ENCODE data around the gene ADCK1. TPM values are rescaled to one million over a fixed set of nuclear protein-coding genes. Genes with fewer than 3 reads are reported as not detected.
A peak's percentile ranks its signal among the peaks of the same experiment; 100 is the strongest.
"Not testable (repeated sequence)": the region's sequence is repeated elsewhere in the genome, so short reads cannot be mapped to it uniquely, and the experiment has no call there.

ADCK1 gene
- total RNA-seq, 1 donor from 2014 or later = 7.2 TPM

- intact Hi-C loops (cut with DNase I) = no loop called here
- DNase-seq (ENCODE audit: low spot score) = no peak
Measured at GRCh38 chr14:77920312-77920711, 120.4 kb downstream of the ADCK1 start.

DNA sequence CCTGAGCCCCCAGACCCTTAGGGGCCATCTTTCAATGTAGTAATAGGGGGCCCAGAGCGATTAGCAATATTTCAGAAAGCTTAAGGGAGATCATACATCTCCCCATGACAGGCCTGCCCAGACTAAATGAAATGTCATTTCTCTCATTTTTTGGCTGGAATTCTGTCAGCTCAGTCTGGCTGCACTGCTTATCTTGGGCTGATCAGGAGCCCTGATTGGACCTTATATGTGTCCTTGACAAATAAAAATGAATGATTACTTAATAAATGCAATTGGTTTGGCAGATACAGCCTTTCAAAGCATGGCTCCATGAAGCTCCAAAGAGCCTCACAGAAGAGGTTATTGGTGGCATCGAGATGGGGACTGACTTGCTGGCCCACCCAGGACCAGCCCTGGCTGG is 121.9 kb downstream of the ADCK1 start:
- intact Hi-C loops (cut with DNase I) = no loop called here
- DNase-seq (ENCODE audit: low spot score) = no peak

- no peak for DNase-seq (ENCODE audit: low spot score)
- intact Hi-C loops (cut with DNase I) = no loop called here
Measured at GRCh38 chr14:77923131-77923936, 123.4 kb downstream of the ADCK1 start.

DNA sequence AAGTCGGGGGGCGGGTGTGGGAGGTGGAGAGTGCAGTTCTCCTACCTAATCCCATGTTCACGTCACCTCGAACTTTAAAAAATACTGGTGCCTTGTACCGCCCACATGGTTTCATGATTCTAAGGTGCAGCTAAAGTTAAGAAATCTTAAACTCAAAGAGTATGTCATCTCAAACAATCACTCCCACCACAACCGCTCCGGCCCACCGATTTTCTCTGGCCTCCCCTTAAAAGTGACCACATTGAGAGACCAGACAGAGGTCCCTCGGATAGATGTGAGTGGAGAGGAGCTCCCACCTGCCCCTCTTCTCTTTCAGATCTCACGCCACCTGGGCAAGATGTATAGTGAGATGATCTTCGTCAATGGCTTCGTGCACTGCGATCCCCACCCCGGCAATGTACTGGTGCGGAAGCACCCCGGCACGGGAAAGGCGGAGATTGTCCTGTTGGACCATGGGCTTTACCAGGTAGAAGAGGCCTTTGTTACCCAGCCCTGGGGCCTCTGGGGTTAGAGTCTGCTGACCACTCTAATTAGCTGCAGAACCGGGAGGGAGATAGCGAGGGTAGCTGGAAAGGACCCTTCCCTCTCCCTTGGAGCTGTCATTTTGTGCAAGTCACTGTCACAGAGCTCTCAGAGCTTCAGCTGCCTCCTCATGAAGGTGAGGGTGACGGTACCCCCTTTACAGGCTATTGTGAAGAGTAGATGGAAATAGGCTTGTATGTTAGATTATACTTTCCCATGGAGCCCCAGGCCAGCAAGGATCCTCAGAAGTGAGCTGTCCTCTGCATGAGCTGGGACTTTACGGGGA is 124.4 kb downstream of the ADCK1 start:
- intact Hi-C loops (cut with DNase I) = no loop called here
- no peak for DNase-seq (ENCODE audit: low spot score)

GRCh38 chr14:77926942-77927341 is 127.0 kb downstream of the ADCK1 start:
- no peak for DNase-seq (ENCODE audit: low spot score)
- intact Hi-C loops (cut with DNase I) = no loop called here

DNA sequence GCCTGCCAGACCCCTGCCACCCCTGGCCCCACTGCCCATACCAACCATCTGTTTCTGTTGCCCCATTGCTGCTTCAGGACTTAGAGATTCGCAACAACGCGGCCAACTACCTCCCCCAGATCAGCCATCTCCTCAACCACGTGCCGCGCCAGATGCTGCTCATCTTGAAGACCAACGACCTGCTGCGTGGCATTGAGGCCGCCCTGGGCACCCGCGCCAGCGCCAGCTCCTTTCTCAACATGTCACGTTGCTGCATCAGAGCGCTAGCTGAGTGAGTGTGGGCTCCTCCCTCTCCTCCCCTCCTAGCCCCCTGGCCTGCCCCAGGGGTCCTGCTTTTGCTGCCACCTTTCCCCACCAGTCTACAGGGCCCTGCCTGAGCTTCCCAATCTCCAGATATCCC is 131.5 kb downstream of the ADCK1 start:
- intact Hi-C loops (cut with DNase I) = no loop called here
- no peak for DNase-seq (ENCODE audit: low spot score)

DNA sequence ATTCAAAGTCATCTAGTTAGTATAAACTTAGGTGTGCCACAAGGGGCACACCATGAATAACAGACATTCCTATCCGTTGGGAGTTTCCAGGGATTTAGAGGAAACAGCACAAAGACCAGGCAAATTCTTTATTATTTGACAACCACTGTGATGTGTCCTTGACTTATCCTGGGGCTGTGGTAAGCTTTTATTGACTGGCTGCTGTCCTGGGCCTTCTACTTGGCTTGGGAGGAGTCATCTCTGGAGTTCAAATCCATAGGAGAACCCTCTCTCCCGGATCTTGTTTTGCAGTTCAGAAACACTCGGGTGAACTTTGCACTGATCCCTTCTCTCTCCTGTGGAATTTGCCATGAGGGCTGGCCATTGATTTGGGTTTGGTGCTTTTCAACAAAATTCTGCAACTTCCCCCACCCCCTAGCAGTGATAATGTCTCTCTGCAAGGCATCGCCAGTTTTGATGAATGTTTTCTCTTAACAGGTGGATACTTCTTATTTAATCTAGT is 136.3 kb downstream of the ADCK1 start:
- no peak for DNase-seq (ENCODE audit: low spot score)
- intact Hi-C loops (cut with DNase I) = no loop called here

GRCh38 chr14:77947372-77947771 is 147.5 kb downstream of the ADCK1 start:
- DNase-seq (ENCODE audit: low spot score) = no peak
- intact Hi-C loops (cut with DNase I) = no loop called here

GRCh38 chr14:77950371-77951063 is 150.6 kb downstream of the ADCK1 start:
- DNase-seq (ENCODE audit: low spot score) = peak; percentile 67
- intact Hi-C loops (cut with DNase I) = no loop called here

- DNase-seq (ENCODE audit: low spot score) = no peak
- intact Hi-C loops (cut with DNase I) = no loop called here
Measured at GRCh38 chr14:77955816-77956484, 156.0 kb downstream of the ADCK1 start.

DNA sequence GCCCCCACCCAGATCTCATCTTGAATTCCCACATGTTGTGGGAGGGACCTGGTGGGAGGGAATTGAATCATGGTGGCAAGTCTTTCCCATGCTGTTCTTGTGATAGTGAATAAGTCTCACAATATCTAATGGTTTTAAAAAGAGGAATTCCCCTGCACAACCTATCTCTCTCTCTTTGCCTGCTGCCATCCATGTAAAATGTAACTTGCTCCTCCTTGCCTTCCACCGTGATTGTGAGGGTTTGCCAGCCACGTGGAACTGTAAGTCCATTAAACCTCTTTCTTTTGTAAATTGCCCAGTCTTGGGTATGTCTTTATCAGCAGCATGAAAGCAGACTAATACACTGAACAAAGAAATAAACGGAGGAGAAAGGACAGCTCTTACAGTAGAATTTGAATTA is 159.8 kb downstream of the ADCK1 start:
- DNase-seq (ENCODE audit: low spot score); intact Hi-C loops (cut with DNase I): not testable (repeated sequence)

DNA sequence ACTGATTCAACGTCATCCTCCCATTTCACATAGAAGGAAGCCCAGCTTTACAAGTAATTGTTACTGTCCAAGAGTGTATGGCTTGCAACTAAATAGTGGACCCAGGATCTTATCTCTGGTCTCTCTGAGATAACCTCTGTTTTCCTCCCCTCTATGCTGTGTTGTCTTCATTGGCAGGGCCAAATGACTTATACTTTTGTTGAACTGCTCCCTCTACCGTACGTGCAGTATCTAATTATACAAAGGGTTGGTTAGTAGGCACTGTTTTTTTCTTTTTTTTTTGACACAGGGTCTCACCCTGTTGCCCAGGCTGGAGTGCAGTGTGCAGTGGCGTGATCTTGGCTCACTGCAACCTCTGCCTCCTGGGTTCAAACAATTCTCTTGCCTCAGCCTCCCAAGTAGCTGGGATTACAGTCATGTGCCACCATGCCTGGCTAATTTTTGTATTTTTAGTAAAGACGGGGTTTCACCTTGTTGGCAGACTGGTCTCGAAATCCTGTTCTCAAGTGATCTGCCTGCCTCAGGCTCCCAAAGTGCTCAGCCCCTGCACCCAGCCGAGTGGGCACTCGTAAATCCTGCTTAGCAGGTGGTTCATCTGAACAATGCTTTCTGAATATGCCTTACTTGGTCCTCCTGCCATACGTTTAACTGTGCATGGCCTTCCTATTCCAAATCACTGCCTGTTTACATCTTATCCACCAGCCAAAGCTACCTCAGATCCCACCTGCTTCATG is 162.1 kb downstream of the ADCK1 start:
- DNase-seq (ENCODE audit: low spot score) = no peak
- intact Hi-C loops (cut with DNase I) = no loop called here

GRCh38 chr14:77962731-77963520 is 163.0 kb downstream of the ADCK1 start:
- no peak for DNase-seq (ENCODE audit: low spot score)
- intact Hi-C loops (cut with DNase I) = no loop called here

DNA sequence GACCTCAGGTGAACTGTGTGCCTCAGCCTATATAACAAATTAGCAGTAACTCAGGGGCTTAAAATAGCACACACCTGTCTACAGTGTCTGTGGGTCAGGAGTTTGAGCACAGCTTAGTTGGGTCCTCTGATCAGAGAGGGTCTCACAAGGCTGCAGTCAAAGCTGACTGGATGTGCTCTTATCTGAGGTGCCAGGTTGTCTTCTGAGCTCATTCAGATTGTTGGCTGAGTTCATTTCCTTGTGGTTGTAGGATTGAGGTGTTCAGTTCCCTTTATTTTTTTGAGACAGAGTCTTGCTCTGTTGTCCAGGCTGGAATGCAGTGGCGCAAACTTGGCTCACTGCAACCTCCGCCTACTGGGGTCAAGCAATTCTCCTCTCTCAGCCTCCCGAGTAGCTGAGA is 164.7 kb downstream of the ADCK1 start:
- DNase-seq (ENCODE audit: low spot score) = no peak
- intact Hi-C loops (cut with DNase I) = no loop called here

GRCh38 chr14:77965050-77965449 is 165.1 kb downstream of the ADCK1 start:
- intact Hi-C loops (cut with DNase I) = no loop called here

DNA sequence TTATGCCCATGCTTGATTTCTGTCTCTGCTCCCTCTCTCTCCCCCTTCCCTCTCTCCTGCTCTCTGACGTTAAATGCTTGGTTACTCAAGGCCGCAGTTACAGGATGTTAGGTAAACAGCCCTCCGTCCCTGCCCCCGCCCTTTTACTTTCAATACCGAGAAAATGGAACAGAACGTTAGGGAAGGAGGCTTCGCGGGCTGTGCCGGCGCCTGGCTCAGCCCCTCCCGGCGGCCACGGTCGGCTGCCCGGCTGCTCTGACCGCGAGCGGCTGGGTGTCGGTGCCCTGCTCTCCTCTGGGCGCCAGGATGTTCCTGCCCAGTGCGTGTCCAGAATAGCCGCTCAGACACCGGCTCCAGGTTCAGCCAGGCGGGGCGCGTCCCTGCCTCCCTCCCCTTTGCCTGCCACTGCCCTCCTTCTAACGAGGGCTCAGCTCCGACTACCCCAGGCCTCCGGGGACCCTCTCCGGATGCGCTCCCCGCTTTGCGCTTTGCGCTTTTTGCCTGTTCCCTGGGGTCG is 166.1 kb downstream of the ADCK1 start:
- DNase-seq (ENCODE audit: low spot score) = no peak
- intact Hi-C loops (cut with DNase I) = no loop called here

More at GRCh38 chr14:77965050-77965449, 165.1 kb downstream of the ADCK1 start:
- no peak for DNase-seq (ENCODE audit: low spot score)

DNA sequence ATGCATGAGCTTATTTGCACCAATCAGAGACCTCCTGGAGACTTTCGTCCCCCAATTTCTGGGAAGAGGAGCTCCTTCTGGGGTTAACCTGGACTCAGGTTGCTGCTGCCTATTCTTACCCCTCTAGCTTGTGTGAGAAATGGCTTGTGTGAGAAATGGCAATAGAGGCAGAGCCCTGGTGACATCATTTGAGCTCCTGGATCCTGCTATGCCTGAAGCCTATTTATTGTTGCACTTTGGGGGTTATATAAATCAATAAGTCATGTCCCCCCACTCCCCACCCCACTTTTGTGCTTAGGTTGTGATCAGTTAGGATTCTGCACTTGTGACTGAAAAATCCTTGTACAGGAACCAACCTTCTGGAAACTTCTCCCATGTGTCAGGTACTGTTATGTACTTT is 167.2 kb downstream of the ADCK1 start:
- DNase-seq (ENCODE audit: low spot score) = no peak
- intact Hi-C loops (cut with DNase I) = no loop called here

DNA sequence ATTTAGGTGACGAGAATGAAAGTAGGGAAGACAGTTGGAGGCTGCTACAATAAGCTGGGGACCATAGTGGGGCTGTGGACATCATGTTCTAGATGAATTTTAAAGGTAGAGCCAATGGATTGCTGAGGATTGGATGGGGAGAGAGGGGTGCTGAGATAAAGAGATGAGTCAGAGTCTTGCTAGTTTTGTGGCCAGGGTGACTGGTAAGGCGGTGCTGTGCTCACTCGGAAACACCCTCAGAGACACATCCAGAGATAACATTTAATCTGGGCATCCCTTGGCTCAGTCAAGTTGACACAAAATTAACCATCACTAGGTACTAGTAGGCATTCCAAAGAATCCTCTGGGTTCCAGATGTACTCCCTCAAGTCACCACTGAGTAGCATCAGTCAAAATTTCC is 170.7 kb downstream of the ADCK1 start:
- intact Hi-C loops (cut with DNase I) = no loop called here
- no peak for DNase-seq (ENCODE audit: low spot score)

Data from cardiac septum (tissue), 1 donor.